GM12864 (cell line): ENCODE measurements around the gene SCFD2.

Source experiments
- DNase-seq: peaks from one replicate; pipeline ENCODE4 v3.0.0-alpha.2; 2011; ENCODE audit warnings: low read depth
- H3K4me3 ChIP-seq: 2 replicates; pipeline ENCODE4 v1.5.1; 2011; ENCODE audit warnings: mild to moderate bottlenecking, low read depth, low read length, control low read depth
- TF ChIP-seq, protein P1 (sequence below): IDR thresholded peaks from 2 replicates; pipeline ENCODE4 v1.5.1; 2011; ENCODE audit warnings: low read depth, mild to moderate bottlenecking, moderate library complexity, low read length, control low read depth, inconsistent platforms; ENCODE audit errors: missing control alignments

SCFD2 gene

GRCh38 chr4:52883183-52883621, 482.7 kb downstream of the SCFD2 start:
- no peak for DNase-seq
- no peak overlapping the region for H3K4me3 ChIP-seq
- TF ChIP-seq, protein P1, sequence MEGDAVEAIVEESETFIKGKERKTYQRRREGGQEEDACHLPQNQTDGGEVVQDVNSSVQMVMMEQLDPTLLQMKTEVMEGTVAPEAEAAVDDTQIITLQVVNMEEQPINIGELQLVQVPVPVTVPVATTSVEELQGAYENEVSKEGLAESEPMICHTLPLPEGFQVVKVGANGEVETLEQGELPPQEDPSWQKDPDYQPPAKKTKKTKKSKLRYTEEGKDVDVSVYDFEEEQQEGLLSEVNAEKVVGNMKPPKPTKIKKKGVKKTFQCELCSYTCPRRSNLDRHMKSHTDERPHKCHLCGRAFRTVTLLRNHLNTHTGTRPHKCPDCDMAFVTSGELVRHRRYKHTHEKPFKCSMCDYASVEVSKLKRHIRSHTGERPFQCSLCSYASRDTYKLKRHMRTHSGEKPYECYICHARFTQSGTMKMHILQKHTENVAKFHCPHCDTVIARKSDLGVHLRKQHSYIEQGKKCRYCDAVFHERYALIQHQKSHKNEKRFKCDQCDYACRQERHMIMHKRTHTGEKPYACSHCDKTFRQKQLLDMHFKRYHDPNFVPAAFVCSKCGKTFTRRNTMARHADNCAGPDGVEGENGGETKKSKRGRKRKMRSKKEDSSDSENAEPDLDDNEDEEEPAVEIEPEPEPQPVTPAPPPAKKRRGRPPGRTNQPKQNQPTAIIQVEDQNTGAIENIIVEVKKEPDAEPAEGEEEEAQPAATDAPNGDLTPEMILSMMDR = no peak

- TF ChIP-seq, protein P1 = no peak
- no peak for DNase-seq
- H3K4me3 ChIP-seq = no peak overlapping the region
Observed at GRCh38 chr4:52880994-52881393, 484.9 kb downstream of the SCFD2 start.

GRCh38 chr4:52879471-52879870, 486.4 kb downstream of the SCFD2 start:
- no peak overlapping the region for H3K4me3 ChIP-seq
- TF ChIP-seq, protein P1 = no peak
- no peak for DNase-seq

GRCh38 chr4:52877694-52878093, 488.2 kb downstream of the SCFD2 start:
- H3K4me3 ChIP-seq = no peak overlapping the region
- TF ChIP-seq, protein P1 = no peak
- DNase-seq = no peak

DNA sequence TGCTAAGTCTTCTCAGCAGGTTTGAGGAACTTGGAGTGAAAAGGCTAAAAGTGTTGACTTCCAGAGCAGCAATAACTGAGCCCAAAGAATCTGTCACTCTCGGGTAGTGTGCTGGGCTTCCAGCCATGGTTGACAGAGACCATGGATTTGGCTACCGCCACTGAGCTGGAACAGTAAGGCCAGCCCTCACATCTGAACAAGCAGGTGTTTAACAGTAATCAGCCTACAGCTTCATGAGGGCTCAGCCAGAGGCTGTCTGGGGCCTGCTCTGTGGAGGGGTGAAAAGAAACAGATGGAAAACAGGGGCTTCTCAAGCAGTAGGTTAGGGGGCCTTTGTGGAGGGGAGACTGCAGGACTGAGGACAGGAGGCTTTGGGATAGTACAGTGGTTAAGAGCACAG, 488.8 kb downstream of the SCFD2 start:
- TF ChIP-seq, protein P1 = no peak
- no peak for DNase-seq
- no peak overlapping the region for H3K4me3 ChIP-seq

GRCh38 chr4:52876069-52876468, 489.8 kb downstream of the SCFD2 start:
- H3K4me3 ChIP-seq = no peak overlapping the region
- TF ChIP-seq, protein P1 = no peak
- no peak for DNase-seq

GRCh38 chr4:52874948-52875347, 490.9 kb downstream of the SCFD2 start:
- no peak for DNase-seq
- TF ChIP-seq, protein P1 = no peak

More at GRCh38 chr4:52874948-52875347, 490.9 kb downstream of the SCFD2 start:
- no peak overlapping the region for H3K4me3 ChIP-seq
